ENCODE data around the gene SPACA4. TPM values are rescaled to one million over a fixed set of nuclear protein-coding genes. Genes with fewer than 3 reads are reported as not detected.

The SPACA4 gene
- total RNA-seq = not detected

- Mint-ChIP-seq H3K4me1 (ENCODE audit: low read depth) (peaks cover 2% of the 10 kb centered on the region), H3K27me3 (ENCODE audit: low read depth) (no peaks in the 10 kb centered on the region), H3K27ac (no peak within 1 kb of the TSS), H3K9me3 (no peaks in the 10 kb centered on the region), H3K36me3 (ENCODE audit: low read depth) (no peaks in the 10 kb centered on the region), H3K4me3 (no peak within 1 kb of the TSS)
- DNase-seq = no peak
- CTCF ChIA-PET = interaction anchor here (0.6 to 5.4 kb wide), 5 partner anchors 20 to 236 kb away, joined by 3 to 24 read pairs (median 5); no protein-coding TSS in a partner anchor
- intact Hi-C loops (cut with micrococcal nuclease) = no loop called here
Observed at GRCh38 chr19:48606463-48607358, at the start of gene SPACA4. TSS of gene SPACA4 (plus strand) at chr19:48606742. CDS start at chr19:48606979, 237 bp downstream.

- DNase-seq = no peak
- Mint-ChIP-seq H3K9me3 (no peaks in the 10 kb centered on the region), H3K4me1 (ENCODE audit: low read depth) (peaks cover 2% of the 10 kb centered on the region), H3K4me3 (no peak overlapping the region), H3K36me3 (ENCODE audit: low read depth) (no peaks in the 10 kb centered on the region), H3K27ac (no peak overlapping the region), H3K27me3 (ENCODE audit: low read depth) (peaks cover 2% of the 10 kb centered on the region)
- CTCF ChIA-PET = interaction anchor here (1.6 kb wide), 1 partner anchor 67 kb away, joined by 4 read pairs; no protein-coding TSS in a partner anchor
- intact Hi-C loops (cut with micrococcal nuclease) = no loop called here
Observed at GRCh38 chr19:48556825-48557224, 49.7 kb upstream of the SPACA4 start.

- Mint-ChIP-seq H3K4me1 (ENCODE audit: low read depth) (peaks cover 2% of the 10 kb centered on the region), H3K4me3 (no peak overlapping the region), H3K27ac (no peak overlapping the region), H3K27me3 (ENCODE audit: low read depth) (peaks cover 2% of the 10 kb centered on the region), H3K9me3 (no peaks in the 10 kb centered on the region), H3K36me3 (ENCODE audit: low read depth) (no peaks in the 10 kb centered on the region)
- intact Hi-C loops (cut with micrococcal nuclease) = no loop called here
- CTCF ChIA-PET = interaction anchor here (0.6 to 1.6 kb wide), 2 partner anchors 68 to 714 kb away, joined by 4 to 5 read pairs; no protein-coding TSS in a partner anchor
- peak; percentile 12 for DNase-seq
Observed at GRCh38 chr19:48558018-48558684, 48.4 kb upstream of the SPACA4 start.

GRCh38 chr19:48560095-48560530 lies 46.4 kb upstream of the SPACA4 start:
- CTCF ChIA-PET = interaction anchor here (0.9 kb wide), 1 partner anchor 24 kb away, joined by 3 read pairs; no protein-coding TSS in a partner anchor

GRCh38 chr19:48561412-48561811 lies 45.1 kb upstream of the SPACA4 start:
- H3K9me3 Mint-ChIP-seq = no peaks in the 10 kb centered on the region
- H3K27me3 Mint-ChIP-seq (ENCODE audit: low read depth) = peaks cover 2% of the 10 kb centered on the region
- no peak overlapping the region for H3K27ac Mint-ChIP-seq
- H3K4me3 Mint-ChIP-seq = no peak overlapping the region
- CTCF ChIA-PET = interaction anchor here (0.9 kb wide), 1 partner anchor 23 kb away, joined by 3 read pairs; no protein-coding TSS in a partner anchor
- intact Hi-C loops (cut with micrococcal nuclease) = no loop called here
- no peaks in the 10 kb centered on the region for H3K36me3 Mint-ChIP-seq (ENCODE audit: low read depth)
- DNase-seq = no peak
- H3K4me1 Mint-ChIP-seq (ENCODE audit: low read depth) = peaks cover 2% of the 10 kb centered on the region

More at GRCh38 chr19:48560095-48560530, 46.4 kb upstream of the SPACA4 start:
- intact Hi-C loops (cut with micrococcal nuclease) = no loop called here
- H3K36me3 Mint-ChIP-seq (ENCODE audit: low read depth) = no peaks in the 10 kb centered on the region
- H3K4me3 Mint-ChIP-seq = no peak overlapping the region
- peaks cover 2% of the 10 kb centered on the region for H3K4me1 Mint-ChIP-seq (ENCODE audit: low read depth)
- H3K9me3 Mint-ChIP-seq = no peaks in the 10 kb centered on the region
- peak; percentile 29 for DNase-seq
- H3K27me3 Mint-ChIP-seq (ENCODE audit: low read depth) = peaks cover 2% of the 10 kb centered on the region
- H3K27ac Mint-ChIP-seq = no peak overlapping the region

GRCh38 chr19:48565090-48565489 lies 41.5 kb upstream of the SPACA4 start:
- Mint-ChIP-seq H3K27me3 (ENCODE audit: low read depth) (peaks cover 2% of the 10 kb centered on the region), H3K27ac (no peak overlapping the region), H3K4me1 (ENCODE audit: low read depth) (no peaks in the 10 kb centered on the region), H3K36me3 (ENCODE audit: low read depth) (no peaks in the 10 kb centered on the region), H3K9me3 (no peaks in the 10 kb centered on the region), H3K4me3 (no peak overlapping the region)
- DNase-seq = no peak
- intact Hi-C loops (cut with micrococcal nuclease) = no loop called here
- CTCF ChIA-PET = interaction anchor here (3.2 kb wide), 1 partner anchor 19 kb away, joined by 10 read pairs; no protein-coding TSS in a partner anchor

- Mint-ChIP-seq H3K27ac (no peak overlapping the region), H3K4me1 (ENCODE audit: low read depth) (no peaks in the 10 kb centered on the region), H3K9me3 (no peaks in the 10 kb centered on the region), H3K4me3 (no peak overlapping the region), H3K27me3 (ENCODE audit: low read depth) (peaks cover 2% of the 10 kb centered on the region), H3K36me3 (ENCODE audit: low read depth) (no peaks in the 10 kb centered on the region)
- intact Hi-C loops (cut with micrococcal nuclease) = no loop called here
- DNase-seq = no peak
- CTCF ChIA-PET = interaction anchor here (1.4 to 3.2 kb wide), 2 partner anchors 16 to 79 kb away, joined by 5 to 10 read pairs; no protein-coding TSS in a partner anchor
Observed at GRCh38 chr19:48568345-48568886, 38.1 kb upstream of the SPACA4 start.

GRCh38 chr19:48569814-48570213 lies 36.7 kb upstream of the SPACA4 start:
- H3K4me3 Mint-ChIP-seq = no peak overlapping the region
- no peaks in the 10 kb centered on the region for H3K9me3 Mint-ChIP-seq
- no peak for DNase-seq
- H3K36me3 Mint-ChIP-seq (ENCODE audit: low read depth) = no peaks in the 10 kb centered on the region
- no peaks in the 10 kb centered on the region for H3K4me1 Mint-ChIP-seq (ENCODE audit: low read depth)
- CTCF ChIA-PET = interaction anchor here (1.7 kb wide), 1 partner anchor 14 kb away, joined by 7 read pairs; no protein-coding TSS in a partner anchor
- no peak overlapping the region for H3K27ac Mint-ChIP-seq
- peaks cover 2% of the 10 kb centered on the region for H3K27me3 Mint-ChIP-seq (ENCODE audit: low read depth)
- intact Hi-C loops (cut with micrococcal nuclease) = no loop called here

GRCh38 chr19:48571378-48572162 lies 35.0 kb upstream of the SPACA4 start:
- H3K27me3 Mint-ChIP-seq (ENCODE audit: low read depth) = peaks cover 2% of the 10 kb centered on the region
- no peak overlapping the region for H3K4me3 Mint-ChIP-seq
- no peaks in the 10 kb centered on the region for H3K4me1 Mint-ChIP-seq (ENCODE audit: low read depth)
- H3K27ac Mint-ChIP-seq = no peak overlapping the region
- H3K36me3 Mint-ChIP-seq (ENCODE audit: low read depth) = no peaks in the 10 kb centered on the region
- CTCF ChIA-PET = interaction anchor here (1.7 kb wide), 1 partner anchor 13 kb away, joined by 7 read pairs; no protein-coding TSS in a partner anchor
- intact Hi-C loops (cut with micrococcal nuclease) = no loop called here
- H3K9me3 Mint-ChIP-seq = no peaks in the 10 kb centered on the region
- DNase-seq = no peak

- no peak for DNase-seq
- Mint-ChIP-seq H3K9me3 (no peaks in the 10 kb centered on the region), H3K4me3 (no peak overlapping the region), H3K27ac (no peak overlapping the region), H3K4me1 (ENCODE audit: low read depth) (no peaks in the 10 kb centered on the region), H3K36me3 (ENCODE audit: low read depth) (no peaks in the 10 kb centered on the region), H3K27me3 (ENCODE audit: low read depth) (no peaks in the 10 kb centered on the region)
- CTCF ChIA-PET = no interaction called here
- intact Hi-C loops (cut with micrococcal nuclease) = no loop called here
Observed at GRCh38 chr19:48573163-48573505, 33.4 kb upstream of the SPACA4 start.

- CTCF ChIA-PET = no interaction called here
- no peak overlapping the region for H3K4me3 Mint-ChIP-seq
- intact Hi-C loops (cut with micrococcal nuclease) = no loop called here
- no peak overlapping the region for H3K27ac Mint-ChIP-seq
- H3K9me3 Mint-ChIP-seq = no peaks in the 10 kb centered on the region
- H3K27me3 Mint-ChIP-seq (ENCODE audit: low read depth) = no peaks in the 10 kb centered on the region
- no peak for DNase-seq
- no peaks in the 10 kb centered on the region for H3K36me3 Mint-ChIP-seq (ENCODE audit: low read depth)
- H3K4me1 Mint-ChIP-seq (ENCODE audit: low read depth) = no peaks in the 10 kb centered on the region
Observed at GRCh38 chr19:48575931-48576622, 30.5 kb upstream of the SPACA4 start.

Data from activated naive CD4-positive, alpha-beta T cell treated with anti-CD3 and anti-CD28 coated beads for 36 hours (primary cell).